Chondrocyte (in vitro differentiated cells): Measurements from ENCODE around the gene INTS6. TPM values are rescaled to one million over a fixed set of nuclear protein-coding genes. Genes with fewer than 3 reads are reported as not detected.

Source experiments
- DNase-seq: peaks from one replicate; pipeline ENCODE4 v3.0.0; 2021; ENCODE audit warnings: mixed read lengths, low spot score
- H3K27ac Mint-ChIP-seq: one replicate; pipeline ENCODE4 v1.8.0; 2021; ENCODE audit warnings: mild to moderate bottlenecking, moderate library complexity, mixed read lengths; ENCODE audit not compliant: unreplicated experiment
- H3K27me3 Mint-ChIP-seq: 2 replicates; pipeline ENCODE4 v1.8.0; 2021; ENCODE audit warnings: low read depth, mixed read lengths
- H3K36me3 Mint-ChIP-seq: 2 replicates; pipeline ENCODE4 v1.8.0; 2021; ENCODE audit warnings: low read depth, mixed read lengths
- H3K4me1 Mint-ChIP-seq: 2 replicates; pipeline ENCODE4 v1.8.0; 2021; ENCODE audit warnings: low read depth, mild to moderate bottlenecking, mixed read lengths
- H3K4me3 Mint-ChIP-seq: one replicate; pipeline ENCODE4 v1.8.0; 2021; ENCODE audit warnings: mild to moderate bottlenecking, moderate library complexity, mixed read lengths; ENCODE audit not compliant: unreplicated experiment
- H3K9me3 Mint-ChIP-seq: 2 replicates; pipeline ENCODE4 v1.8.0; 2021; ENCODE audit warnings: low read depth, mixed read lengths
- total RNA-seq: library from RNA; stranded (reverse); gene quantifications from 3 replicates; pipeline ENCODE4 v1.2.1, GENCODE V29; 2021
- TF ChIP-seq, protein P1 (sequence below): fragments of 200-600 bp; sonication (generic); IDR thresholded peaks from 2 replicates; pipeline ENCODE4 v1.5.0; 2021; ENCODE audit warnings: antibody characterized with exemption, mild to moderate bottlenecking, moderate library complexity

The INTS6 gene
- total RNA-seq, 1 donor from 2014 or later, result 25.6 TPM

DNA sequence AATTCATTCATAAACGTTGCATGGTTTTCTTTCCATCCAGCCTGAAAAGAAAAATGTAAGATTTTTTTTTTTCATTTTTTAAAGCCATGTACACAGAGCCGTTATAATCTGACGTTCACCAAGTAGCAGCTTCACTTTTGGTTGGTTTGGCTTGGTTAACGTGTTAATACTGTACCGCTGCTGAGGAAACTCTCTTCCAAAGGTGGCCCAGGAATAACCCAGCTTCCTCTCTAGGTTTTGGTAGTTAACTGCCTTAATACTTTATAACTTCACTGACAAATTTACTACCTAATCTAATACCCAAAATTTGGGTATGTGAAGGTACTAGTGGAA lies 1.7 kb downstream of the INTS6 start:
- Mint-ChIP-seq H3K36me3 (peaks cover 12% of the 10 kb centered on the region), H3K9me3 (no peaks in the 10 kb centered on the region), H3K27ac (peak overlapping the region; percentile 85), H3K4me1 (peaks cover 29% of the 10 kb centered on the region), H3K27me3 (no peaks in the 10 kb centered on the region), H3K4me3 (peak overlapping the region; percentile 83)
- no peak for DNase-seq
- TF ChIP-seq, protein P1, sequence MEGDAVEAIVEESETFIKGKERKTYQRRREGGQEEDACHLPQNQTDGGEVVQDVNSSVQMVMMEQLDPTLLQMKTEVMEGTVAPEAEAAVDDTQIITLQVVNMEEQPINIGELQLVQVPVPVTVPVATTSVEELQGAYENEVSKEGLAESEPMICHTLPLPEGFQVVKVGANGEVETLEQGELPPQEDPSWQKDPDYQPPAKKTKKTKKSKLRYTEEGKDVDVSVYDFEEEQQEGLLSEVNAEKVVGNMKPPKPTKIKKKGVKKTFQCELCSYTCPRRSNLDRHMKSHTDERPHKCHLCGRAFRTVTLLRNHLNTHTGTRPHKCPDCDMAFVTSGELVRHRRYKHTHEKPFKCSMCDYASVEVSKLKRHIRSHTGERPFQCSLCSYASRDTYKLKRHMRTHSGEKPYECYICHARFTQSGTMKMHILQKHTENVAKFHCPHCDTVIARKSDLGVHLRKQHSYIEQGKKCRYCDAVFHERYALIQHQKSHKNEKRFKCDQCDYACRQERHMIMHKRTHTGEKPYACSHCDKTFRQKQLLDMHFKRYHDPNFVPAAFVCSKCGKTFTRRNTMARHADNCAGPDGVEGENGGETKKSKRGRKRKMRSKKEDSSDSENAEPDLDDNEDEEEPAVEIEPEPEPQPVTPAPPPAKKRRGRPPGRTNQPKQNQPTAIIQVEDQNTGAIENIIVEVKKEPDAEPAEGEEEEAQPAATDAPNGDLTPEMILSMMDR, result no peak

DNA sequence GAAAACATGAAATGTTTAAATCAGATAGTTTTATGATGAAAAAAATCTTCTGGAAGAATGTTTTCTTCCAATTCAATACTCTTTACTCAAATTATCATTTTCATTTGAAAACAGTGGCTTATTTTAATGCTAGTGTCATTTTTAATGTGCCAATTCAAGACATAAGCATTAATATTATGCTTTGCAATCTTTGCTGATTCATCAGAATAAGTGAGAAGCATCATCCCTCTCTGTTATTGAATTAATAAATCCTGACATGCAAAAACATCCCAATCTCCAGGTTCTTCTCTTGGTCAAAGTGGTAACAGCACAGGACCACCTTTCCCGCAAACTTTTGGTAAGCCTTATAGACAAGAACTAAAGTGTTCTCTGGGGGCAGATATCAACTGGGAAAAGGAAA lies 3.8 kb downstream of the INTS6 start:
- no peak overlapping the region for H3K4me3 Mint-ChIP-seq
- H3K9me3 Mint-ChIP-seq, result no peaks in the 10 kb centered on the region
- no peaks in the 10 kb centered on the region for H3K27me3 Mint-ChIP-seq
- H3K4me1 Mint-ChIP-seq, result peaks cover 27% of the 10 kb centered on the region
- TF ChIP-seq, protein P1, result no peak
- no peak for DNase-seq
- no peak overlapping the region for H3K27ac Mint-ChIP-seq
- H3K36me3 Mint-ChIP-seq, result peaks cover 7% of the 10 kb centered on the region

DNA sequence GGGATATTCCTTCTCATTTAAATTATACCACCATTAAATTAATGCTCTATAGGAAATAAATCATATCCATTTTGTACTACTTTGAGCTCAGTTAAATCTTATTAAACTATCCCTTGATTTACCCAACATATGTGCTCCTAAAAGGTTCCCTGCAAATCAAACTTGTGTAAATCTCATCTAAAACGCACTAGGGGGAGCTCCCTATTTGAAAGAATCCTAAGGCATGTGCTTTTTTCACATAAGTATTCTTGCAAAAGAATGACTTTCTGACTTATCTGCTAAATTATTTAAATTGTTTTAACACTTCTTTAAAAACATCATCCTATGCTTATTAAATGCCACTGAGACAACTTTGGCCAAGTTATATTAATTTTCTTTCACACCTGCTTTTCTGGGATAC lies 7.9 kb downstream of the INTS6 start:
- H3K9me3 Mint-ChIP-seq, result no peaks in the 10 kb centered on the region
- H3K36me3 Mint-ChIP-seq, result peaks cover 4% of the 10 kb centered on the region
- H3K4me1 Mint-ChIP-seq, result peaks cover 8% of the 10 kb centered on the region
- H3K27me3 Mint-ChIP-seq, result no peaks in the 10 kb centered on the region
- H3K4me3 Mint-ChIP-seq, result no peak overlapping the region
- DNase-seq, result no peak
- TF ChIP-seq, protein P1, result peak; percentile 78
- H3K27ac Mint-ChIP-seq, result no peak overlapping the region

DNA sequence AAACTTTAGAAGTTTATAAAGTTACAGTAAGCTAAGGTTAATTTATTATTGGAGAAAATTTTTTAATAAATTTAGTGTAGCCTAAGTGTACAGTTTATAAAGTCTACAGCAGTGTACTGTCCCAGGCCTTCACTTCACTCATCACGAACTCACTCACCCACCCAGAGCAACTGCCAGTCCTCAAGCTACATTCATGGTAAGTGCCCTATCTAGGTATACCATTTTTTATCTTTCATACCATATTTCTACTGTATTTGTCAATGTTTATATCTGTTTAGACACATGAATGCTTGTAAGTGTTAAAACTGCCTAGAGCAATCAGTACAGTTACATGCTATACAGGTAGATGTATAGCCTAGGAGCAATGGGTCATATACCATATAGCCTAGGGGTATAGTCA lies 12.5 kb downstream of the INTS6 start:
- Mint-ChIP-seq H3K27ac (no peak overlapping the region), H3K36me3 (no peaks in the 10 kb centered on the region), H3K27me3 (no peaks in the 10 kb centered on the region), H3K4me3 (no peak overlapping the region), H3K9me3 (no peaks in the 10 kb centered on the region), H3K4me1 (peaks cover 2% of the 10 kb centered on the region)
- DNase-seq, result no peak
- TF ChIP-seq, protein P1, result no peak

DNA sequence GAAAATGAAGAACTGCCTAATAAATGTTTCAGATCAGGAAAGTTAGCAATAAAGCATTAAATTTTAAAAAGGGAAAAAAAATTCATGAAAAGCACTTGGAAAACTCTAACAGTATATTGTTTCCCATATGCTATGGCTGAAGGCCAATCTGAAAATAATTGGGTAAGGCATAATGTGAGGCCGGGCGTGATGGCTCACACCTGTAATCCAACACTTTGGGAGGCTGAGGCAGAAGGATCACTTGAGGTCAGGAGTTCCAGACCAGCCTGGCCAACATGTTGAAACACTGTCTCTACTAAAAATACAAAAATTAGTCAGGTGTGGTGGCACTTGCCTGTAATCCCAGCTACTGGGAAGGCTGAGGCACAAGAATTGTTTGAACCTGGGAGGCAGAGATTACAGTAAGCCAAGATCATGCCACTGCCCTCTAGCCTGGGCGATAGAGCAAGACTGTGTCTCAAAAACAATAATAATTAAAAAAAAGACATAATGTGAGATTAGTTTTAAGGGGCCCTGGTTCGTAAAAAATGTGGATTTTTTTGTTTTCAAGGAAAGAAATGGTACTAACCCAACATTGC lies 15.2 kb downstream of the INTS6 start:
- Mint-ChIP-seq H3K27me3 (no peaks in the 10 kb centered on the region), H3K4me1 (no peaks in the 10 kb centered on the region), H3K4me3 (no peak overlapping the region), H3K27ac (peak overlapping the region; percentile 61), H3K9me3 (no peaks in the 10 kb centered on the region), H3K36me3 (no peaks in the 10 kb centered on the region)
- no peak for DNase-seq
- TF ChIP-seq, protein P1, result no peak
